Measurements from ENCODE around the gene DHX32.

- TF ChIP-seq EZH2 (IDR thresholded peaks at IDR 0.05; ENCODE audit: borderline replicate concordance, low read length) (no peak), CTCF (conservative IDR thresholded peaks at IDR 0.05 in 1 of 2, IDR thresholded peaks at IDR 0.05 in 1 of 2; ENCODE audit: extremely low read depth in 1 of 2, insufficient read depth in 1 of 2, low read depth in 1 of 2, low read length in 2 of 2) (no peak)
Observed at GRCh38 chr10:125795637-125796190, 85.4 kb downstream of the DHX32 start.

All from mammary epithelial cell (primary cell).